Neural cell (in vitro differentiated cells): ENCODE results near the gene C10orf90. TPM values are rescaled to one million over a fixed set of nuclear protein-coding genes. Genes with fewer than 3 reads are reported as not detected.

ENCODE experiments used
- H2AFZ ChIP-seq: fragments of 200-600, 300-800 bp; sonication (generic), shearing (Covaris generic); 2 replicates; pipeline ENCODE4 v1.6.0; 2014; ENCODE audit warnings: low read depth, mild to moderate bottlenecking, antibody characterized with exemption, low read length, moderate library complexity
- H3F3A ChIP-seq: fragments of 200-600 bp; shearing (Covaris generic); 2 replicates; pipeline ENCODE4 v1.6.1; 2016; ENCODE audit warnings: mild to moderate bottlenecking, moderate library complexity, mixed read lengths, antibody characterized with exemption, low read length; ENCODE audit not compliant: insufficient read depth, poor library complexity, severe bottlenecking
- H3K27ac ChIP-seq: fragments of 200-600, 300-800 bp; sonication (generic), shearing (Covaris generic); 2 replicates; pipeline ENCODE4 v1.5.1; 2014; ENCODE audit warnings: mild to moderate bottlenecking, low read length, moderate library complexity
- H3K27me3 ChIP-seq: fragments of 300-800, 200-600 bp; sonication (generic), shearing (Covaris generic); 2 replicates; pipeline ENCODE4 v1.6.0; 2014; ENCODE audit warnings: mild to moderate bottlenecking, low read depth, low read length, moderate library complexity; ENCODE audit not compliant: insufficient read depth
- H3K36me3 ChIP-seq: fragments of 300-800, 200-600 bp; sonication (generic), shearing (Covaris generic); 2 replicates; pipeline ENCODE4 v1.5.1; 2014; ENCODE audit warnings: mild to moderate bottlenecking, antibody characterized with exemption, low read length, moderate library complexity; ENCODE audit not compliant: insufficient read depth
- H3K4me2 ChIP-seq: fragments of 300-800, 200-600 bp; sonication (generic), shearing (Covaris generic); 2 replicates; pipeline ENCODE4 v1.6.0; 2014; ENCODE audit warnings: mild to moderate bottlenecking, low read length
- H3K4me3 ChIP-seq: fragments of 300-800, 200-600 bp; sonication (generic), shearing (Covaris generic); 2 replicates; pipeline ENCODE4 v1.5.1; 2014; ENCODE audit warnings: mild to moderate bottlenecking, low read length, moderate library complexity
- H3K79me2 ChIP-seq: fragments of 200-600 bp; shearing (Covaris generic); replicated peaks from 2 replicates; pipeline ENCODE4 v1.6.0; 2014; ENCODE audit warnings: mild to moderate bottlenecking, low read length, moderate library complexity; ENCODE audit not compliant: insufficient read depth
- H3K9ac ChIP-seq: fragments of 300-800, 200-600 bp; sonication (generic), shearing (Covaris generic); 2 replicates; pipeline ENCODE4 v1.6.1; 2016; ENCODE audit warnings: mild to moderate bottlenecking, low read length, mixed read lengths
- H3K9me2 ChIP-seq: fragments of 200-600 bp; shearing (Covaris generic); 2 replicates; pipeline ENCODE4 v1.6.1; 2016; ENCODE audit warnings: mild to moderate bottlenecking, low read length, mixed read lengths; ENCODE audit not compliant: insufficient read depth
- H3K9me3 ChIP-seq: fragments of 200-600, 300-800 bp; sonication (generic), shearing (Covaris generic); 2 replicates; pipeline ENCODE4 v1.6.1; 2016; ENCODE audit warnings: mild to moderate bottlenecking, mixed run types, low read length, moderate library complexity, mixed read lengths
- H4K20me1 ChIP-seq: fragments of 200-600 bp; shearing (Covaris generic); 2 replicates; pipeline ENCODE4 v1.6.1; 2016; ENCODE audit warnings: mild to moderate bottlenecking, mixed run types; ENCODE audit not compliant: insufficient read depth
- CTCF ChIP-seq: fragments of 450-650 bp; IDR thresholded peaks from 2 replicates; pipeline ENCODE4 v1.5.1; 2014; ENCODE audit warnings: antibody characterized with exemption, mild to moderate bottlenecking, moderate library complexity; ENCODE audit not compliant: poor library complexity, severe bottlenecking
- EP300 ChIP-seq: fragments of 450-650 bp; conservative IDR thresholded peaks from 2 replicates; pipeline ENCODE4 v1.6.1; 2014; ENCODE audit warnings: antibody characterized with exemption, mild to moderate bottlenecking, moderate library complexity; ENCODE audit not compliant: poor library complexity, severe bottlenecking
- EZH2 ChIP-seq: fragments of 200-600, 300-800 bp; shearing (Covaris generic), sonication (generic); IDR thresholded peaks from 2 replicates; pipeline ENCODE4 v1.6.1; 2014; ENCODE audit warnings: antibody characterized with exemption, low read length, borderline replicate concordance, mild to moderate bottlenecking; ENCODE audit not compliant: insufficient read depth, poor library complexity, severe bottlenecking
- MXI1 ChIP-seq: fragments of 450-650 bp; conservative IDR thresholded peaks from 2 replicates; pipeline ENCODE4 v1.6.1; 2014; ENCODE audit warnings: antibody characterized with exemption, mild to moderate bottlenecking; ENCODE audit not compliant: poor library complexity, severe bottlenecking
- POLR2AphosphoS5 ChIP-seq: IDR thresholded peaks from 2 replicates; pipeline ENCODE4 v1.6.1; 2012
- RAD21 ChIP-seq: fragments of 450-650 bp; conservative IDR thresholded peaks from 2 replicates; pipeline ENCODE4 v1.6.1; 2014; ENCODE audit warnings: antibody characterized with exemption, mild to moderate bottlenecking, moderate library complexity
- REST ChIP-seq: IDR thresholded peaks from 2 replicates; pipeline ENCODE4 v1.6.1; 2012; ENCODE audit warnings: borderline replicate concordance
- SMC3 ChIP-seq: fragments of 450-650 bp; conservative IDR thresholded peaks from 2 replicates; pipeline ENCODE4 v1.6.1; 2014; ENCODE audit warnings: antibody characterized with exemption, mild to moderate bottlenecking, moderate library complexity; ENCODE audit not compliant: poor library complexity
- TAF1 ChIP-seq: IDR thresholded peaks from 2 replicates; pipeline ENCODE4 v1.6.1; 2012; ENCODE audit warnings: low read depth
- polyA plus RNA-seq: library from polyadenylated mRNA; depleted of rRNA; stranded (reverse); fragments of >200 nt; gene quantifications from 2 replicates; pipeline ENCODE4 v1.2.3, GENCODE V29; 2014

C10orf90 gene
- polyA plus RNA-seq, 1 donor from 2014 or later = not detected

- no peaks in the 10 kb centered on the region for H3K36me3 ChIP-seq
- no peaks in the 10 kb centered on the region for H3K27me3 ChIP-seq
- H3K4me3 ChIP-seq = no peak overlapping the region
- no peaks in the 10 kb centered on the region for H3F3A ChIP-seq
- no peak overlapping the region for H3K9ac ChIP-seq
- no peak for TF ChIP-seq MXI1
- TF ChIP-seq EP300 = no peak
- no peak for TF ChIP-seq POLR2AphosphoS5
- no peak for TF ChIP-seq EZH2
- TF ChIP-seq RAD21 = no peak
- no peak for TF ChIP-seq TAF1
- no peak for TF ChIP-seq CTCF
- no peak overlapping the region for H2AFZ ChIP-seq
- H4K20me1 ChIP-seq = no peaks in the 10 kb centered on the region
- no peaks in the 10 kb centered on the region for H3K79me2 ChIP-seq
- no peaks in the 10 kb centered on the region for H3K9me3 ChIP-seq
- H3K9me2 ChIP-seq = no peaks in the 10 kb centered on the region
- H3K4me2 ChIP-seq = no peak overlapping the region
- no peak overlapping the region for H3K27ac ChIP-seq
Observed at GRCh38 chr10:126702181-126702580, 31.7 kb upstream of the C10orf90 start.

- Histone ChIP-seq H4K20me1 (no peaks in the 10 kb centered on the region), H3K36me3 (no peaks in the 10 kb centered on the region), H3K9ac (no peak overlapping the region), H3K27me3 (no peaks in the 10 kb centered on the region), H3K4me3 (no peak overlapping the region), H3F3A (no peaks in the 10 kb centered on the region), H3K4me2 (no peak overlapping the region), H2AFZ (no peak overlapping the region), H3K79me2 (no peaks in the 10 kb centered on the region), H3K27ac (no peak overlapping the region), H3K9me2 (no peaks in the 10 kb centered on the region), H3K9me3 (no peaks in the 10 kb centered on the region)
- TF ChIP-seq MXI1 (no peak), TAF1 (no peak), SMC3 (no peak), POLR2AphosphoS5 (no peak), REST (no peak), EP300 (no peak)
Observed at GRCh38 chr10:126701526-126701925, 31.0 kb upstream of the C10orf90 start.

GRCh38 chr10:126696684-126697083 is 26.2 kb upstream of the C10orf90 start:
- H3F3A ChIP-seq = no peaks in the 10 kb centered on the region
- no peaks in the 10 kb centered on the region for H3K9me2 ChIP-seq
- no peak overlapping the region for H3K4me2 ChIP-seq
- no peaks in the 10 kb centered on the region for H3K79me2 ChIP-seq
- H2AFZ ChIP-seq = no peak overlapping the region
- no peaks in the 10 kb centered on the region for H3K9me3 ChIP-seq
- no peak overlapping the region for H3K27ac ChIP-seq
- no peak overlapping the region for H3K4me3 ChIP-seq
- H3K9ac ChIP-seq = no peak overlapping the region
- H3K27me3 ChIP-seq = no peaks in the 10 kb centered on the region
- H4K20me1 ChIP-seq = no peaks in the 10 kb centered on the region
- no peaks in the 10 kb centered on the region for H3K36me3 ChIP-seq
- no peak for TF ChIP-seq REST
- TF ChIP-seq EZH2 = no peak
- TF ChIP-seq MXI1 = no peak
- no peak for TF ChIP-seq CTCF
- no peak for TF ChIP-seq RAD21
- TF ChIP-seq SMC3 = no peak
- no peak for TF ChIP-seq POLR2AphosphoS5
- TF ChIP-seq TAF1 = no peak
- no peak for TF ChIP-seq EP300
